ENCODE data around the gene SLC25A12. TPM values are rescaled to one million over a fixed set of nuclear protein-coding genes. Genes with fewer than 3 reads are reported as not detected.

SLC25A12 gene
- polyA plus RNA-seq, 1 donor from 2014 or later, result 122 TPM

DNA sequence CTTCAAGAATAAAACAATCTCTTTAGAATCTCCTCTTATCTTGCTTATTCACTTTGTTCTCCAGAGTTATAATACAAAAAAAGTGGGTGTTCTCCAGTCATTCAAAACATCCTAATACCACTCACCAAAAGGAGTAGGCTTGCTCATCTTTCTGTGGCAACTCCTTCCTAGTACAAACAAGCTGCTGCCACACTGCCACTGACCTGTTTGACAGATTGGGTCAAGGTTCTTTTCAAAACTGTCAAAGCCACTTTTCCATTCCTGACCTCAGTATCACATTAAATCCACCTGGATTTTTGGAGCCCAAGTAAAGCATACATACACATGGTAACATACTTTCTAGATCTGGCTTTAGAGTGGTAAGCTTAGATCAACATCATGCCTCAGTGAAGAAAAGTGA lies 59.8 kb downstream of the SLC25A12 start:
- TF ChIP-seq RAD21 (conservative IDR thresholded peaks at IDR 0.05), result no peak
- TF ChIP-seq POLR2AphosphoS5 (IDR thresholded peaks at IDR 0.05), result no peak
- TF ChIP-seq, protein P1, sequence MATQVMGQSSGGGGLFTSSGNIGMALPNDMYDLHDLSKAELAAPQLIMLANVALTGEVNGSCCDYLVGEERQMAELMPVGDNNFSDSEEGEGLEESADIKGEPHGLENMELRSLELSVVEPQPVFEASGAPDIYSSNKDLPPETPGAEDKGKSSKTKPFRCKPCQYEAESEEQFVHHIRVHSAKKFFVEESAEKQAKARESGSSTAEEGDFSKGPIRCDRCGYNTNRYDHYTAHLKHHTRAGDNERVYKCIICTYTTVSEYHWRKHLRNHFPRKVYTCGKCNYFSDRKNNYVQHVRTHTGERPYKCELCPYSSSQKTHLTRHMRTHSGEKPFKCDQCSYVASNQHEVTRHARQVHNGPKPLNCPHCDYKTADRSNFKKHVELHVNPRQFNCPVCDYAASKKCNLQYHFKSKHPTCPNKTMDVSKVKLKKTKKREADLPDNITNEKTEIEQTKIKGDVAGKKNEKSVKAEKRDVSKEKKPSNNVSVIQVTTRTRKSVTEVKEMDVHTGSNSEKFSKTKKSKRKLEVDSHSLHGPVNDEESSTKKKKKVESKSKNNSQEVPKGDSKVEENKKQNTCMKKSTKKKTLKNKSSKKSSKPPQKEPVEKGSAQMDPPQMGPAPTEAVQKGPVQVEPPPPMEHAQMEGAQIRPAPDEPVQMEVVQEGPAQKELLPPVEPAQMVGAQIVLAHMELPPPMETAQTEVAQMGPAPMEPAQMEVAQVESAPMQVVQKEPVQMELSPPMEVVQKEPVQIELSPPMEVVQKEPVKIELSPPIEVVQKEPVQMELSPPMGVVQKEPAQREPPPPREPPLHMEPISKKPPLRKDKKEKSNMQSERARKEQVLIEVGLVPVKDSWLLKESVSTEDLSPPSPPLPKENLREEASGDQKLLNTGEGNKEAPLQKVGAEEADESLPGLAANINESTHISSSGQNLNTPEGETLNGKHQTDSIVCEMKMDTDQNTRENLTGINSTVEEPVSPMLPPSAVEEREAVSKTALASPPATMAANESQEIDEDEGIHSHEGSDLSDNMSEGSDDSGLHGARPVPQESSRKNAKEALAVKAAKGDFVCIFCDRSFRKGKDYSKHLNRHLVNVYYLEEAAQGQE (IDR thresholded peaks at IDR 0.05; ENCODE audit: borderline replicate concordance), result no peak
- no peak for TF ChIP-seq EP300 (conservative IDR thresholded peaks at IDR 0.05; ENCODE audit: poor library complexity, severe bottlenecking)
- TF ChIP-seq MXI1 (conservative IDR thresholded peaks at IDR 0.05; ENCODE audit: poor library complexity, severe bottlenecking), result no peak
- no peak for TF ChIP-seq EZH2 (IDR thresholded peaks at IDR 0.05; ENCODE audit: borderline replicate concordance, insufficient read depth, low read length, poor library complexity, severe bottlenecking)
- TF ChIP-seq, protein P2, sequence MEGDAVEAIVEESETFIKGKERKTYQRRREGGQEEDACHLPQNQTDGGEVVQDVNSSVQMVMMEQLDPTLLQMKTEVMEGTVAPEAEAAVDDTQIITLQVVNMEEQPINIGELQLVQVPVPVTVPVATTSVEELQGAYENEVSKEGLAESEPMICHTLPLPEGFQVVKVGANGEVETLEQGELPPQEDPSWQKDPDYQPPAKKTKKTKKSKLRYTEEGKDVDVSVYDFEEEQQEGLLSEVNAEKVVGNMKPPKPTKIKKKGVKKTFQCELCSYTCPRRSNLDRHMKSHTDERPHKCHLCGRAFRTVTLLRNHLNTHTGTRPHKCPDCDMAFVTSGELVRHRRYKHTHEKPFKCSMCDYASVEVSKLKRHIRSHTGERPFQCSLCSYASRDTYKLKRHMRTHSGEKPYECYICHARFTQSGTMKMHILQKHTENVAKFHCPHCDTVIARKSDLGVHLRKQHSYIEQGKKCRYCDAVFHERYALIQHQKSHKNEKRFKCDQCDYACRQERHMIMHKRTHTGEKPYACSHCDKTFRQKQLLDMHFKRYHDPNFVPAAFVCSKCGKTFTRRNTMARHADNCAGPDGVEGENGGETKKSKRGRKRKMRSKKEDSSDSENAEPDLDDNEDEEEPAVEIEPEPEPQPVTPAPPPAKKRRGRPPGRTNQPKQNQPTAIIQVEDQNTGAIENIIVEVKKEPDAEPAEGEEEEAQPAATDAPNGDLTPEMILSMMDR (IDR thresholded peaks at IDR 0.05; ENCODE audit: poor library complexity, severe bottlenecking), result no peak
- no peak for TF ChIP-seq SMC3 (conservative IDR thresholded peaks at IDR 0.05; ENCODE audit: poor library complexity)
- TF ChIP-seq TAF1 (IDR thresholded peaks at IDR 0.05; ENCODE audit: low read depth), result no peak

DNA sequence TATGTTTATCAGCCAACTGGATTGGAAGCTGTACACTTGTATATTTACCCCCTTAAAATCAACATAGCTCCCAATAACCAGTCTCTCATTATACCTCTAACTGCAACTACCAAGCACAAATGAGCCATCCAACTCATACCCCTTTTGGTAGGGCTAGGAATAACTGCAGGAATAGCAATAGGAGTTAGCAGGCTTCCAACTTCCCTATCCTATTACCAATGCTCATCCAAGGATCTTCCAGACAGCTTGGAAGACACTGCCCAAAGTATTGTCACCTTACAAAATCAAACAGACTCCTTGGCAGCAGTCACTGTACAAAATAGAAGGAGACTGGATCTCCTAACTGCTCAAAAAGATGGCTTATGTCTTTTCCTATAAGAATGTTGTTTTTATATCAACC lies 61.6 kb downstream of the SLC25A12 start:
- TF ChIP-seq SMC3 (conservative IDR thresholded peaks at IDR 0.05; ENCODE audit: poor library complexity) (no peak), EP300 (conservative IDR thresholded peaks at IDR 0.05; ENCODE audit: poor library complexity, severe bottlenecking) (no peak), RAD21 (conservative IDR thresholded peaks at IDR 0.05) (no peak), TAF1 (IDR thresholded peaks at IDR 0.05; ENCODE audit: low read depth) (no peak), EZH2 (IDR thresholded peaks at IDR 0.05; ENCODE audit: borderline replicate concordance, insufficient read depth, low read length, poor library complexity, severe bottlenecking) (no peak), MXI1 (conservative IDR thresholded peaks at IDR 0.05; ENCODE audit: poor library complexity, severe bottlenecking) (no peak), POLR2AphosphoS5 (IDR thresholded peaks at IDR 0.05) (no peak)
- TF ChIP-seq, protein P1 (IDR thresholded peaks at IDR 0.05; ENCODE audit: borderline replicate concordance), result no peak
- TF ChIP-seq, protein P2 (IDR thresholded peaks at IDR 0.05; ENCODE audit: poor library complexity, severe bottlenecking), result no peak
- Histone ChIP-seq H3K9ac (ENCODE audit: low read length) (no peak overlapping the region), H3K9me2 (ENCODE audit: insufficient read depth, low read length) (no peaks in the 10 kb centered on the region), H3K27me3 (ENCODE audit: insufficient read depth, low read depth, low read length) (no peaks in the 10 kb centered on the region), H3K79me2 (replicated peaks; ENCODE audit: insufficient read depth, low read length) (no peaks in the 10 kb centered on the region), H2AFZ (ENCODE audit: low read depth, low read length) (no peak overlapping the region), H3K36me3 (ENCODE audit: insufficient read depth, low read length) (peaks cover 46% of the 10 kb centered on the region), H3K4me2 (ENCODE audit: low read length) (no peak overlapping the region), H3F3A (ENCODE audit: insufficient read depth, low read length, poor library complexity, severe bottlenecking) (no peaks in the 10 kb centered on the region), H3K9me3 (ENCODE audit: low read length) (peaks cover 5% of the 10 kb centered on the region), H3K27ac (ENCODE audit: low read length) (no peak overlapping the region), H3K4me3 (ENCODE audit: low read length) (no peak overlapping the region), H4K20me1 (ENCODE audit: insufficient read depth) (no peaks in the 10 kb centered on the region)

More for the DNA sequence above, 59.8 kb downstream of the SLC25A12 start:
- H3K4me2 ChIP-seq (ENCODE audit: low read length), result no peak overlapping the region
- H3K9me3 ChIP-seq (ENCODE audit: low read length), result peaks cover 5% of the 10 kb centered on the region
- H3K27ac ChIP-seq (ENCODE audit: low read length), result no peak overlapping the region
- no peak overlapping the region for H3K9ac ChIP-seq (ENCODE audit: low read length)
- H3F3A ChIP-seq (ENCODE audit: insufficient read depth, low read length, poor library complexity, severe bottlenecking), result no peaks in the 10 kb centered on the region
- H3K27me3 ChIP-seq (ENCODE audit: insufficient read depth, low read depth, low read length), result no peaks in the 10 kb centered on the region
- H3K4me3 ChIP-seq (ENCODE audit: low read length), result no peak overlapping the region
- H2AFZ ChIP-seq (ENCODE audit: low read depth, low read length), result no peak overlapping the region
- H3K36me3 ChIP-seq (ENCODE audit: insufficient read depth, low read length), result peaks cover 45% of the 10 kb centered on the region
- no peaks in the 10 kb centered on the region for H3K9me2 ChIP-seq (ENCODE audit: insufficient read depth, low read length)
- H3K79me2 ChIP-seq (replicated peaks; ENCODE audit: insufficient read depth, low read length), result no peaks in the 10 kb centered on the region
- H4K20me1 ChIP-seq (ENCODE audit: insufficient read depth), result no peaks in the 10 kb centered on the region

All from neural cell (in vitro differentiated cells).